IPS DF 6.9 (cell line): Measurements from ENCODE around the gene MORF4L2.

Experiments
- DNase-seq: peaks from one replicate; pipeline ENCODE4 v3.0.0-alpha.2; 2013; ENCODE audit warnings: low read depth, low spot score
- H3K27ac ChIP-seq: one replicate; pipeline ENCODE4 v1.5.1; 2013; ENCODE audit warnings: low read length, control low read depth
- H3K27me3 ChIP-seq: 2 replicates; pipeline ENCODE4 v1.6.1; 2013; ENCODE audit warnings: mild to moderate bottlenecking, low read length; ENCODE audit not compliant: control insufficient read depth, insufficient read depth
- H3K36me3 ChIP-seq: 2 replicates; pipeline ENCODE4 v1.6.1; 2013; ENCODE audit warnings: low read length; ENCODE audit not compliant: control insufficient read depth, insufficient read depth
- H3K4me1 ChIP-seq: 2 replicates; pipeline ENCODE4 v1.6.1; 2013; ENCODE audit warnings: low read length; ENCODE audit not compliant: control insufficient read depth, insufficient read depth
- H3K4me3 ChIP-seq: 2 replicates; pipeline ENCODE4 v1.5.1; 2013; ENCODE audit warnings: mild to moderate bottlenecking, low read length
- H3K9me3 ChIP-seq: 2 replicates; pipeline ENCODE4 v1.6.1; 2013; ENCODE audit warnings: low read length, inconsistent platforms; ENCODE audit not compliant: control insufficient read depth, insufficient read depth
- WGBS: extraction: QIAGEN DNeasy Blood & Tissue Kit; methylation state at CpG from one replicate; pipeline ENCODE4 v1.1.7; 2013; ENCODE audit warnings: mixed read lengths, missing lambda C conversion rate; ENCODE audit not compliant: insufficient read length, insufficient coverage; 5-methylcytosine and 5-hydroxymethylcytosine counted together

MORF4L2 gene

GRCh38 chrX:103716962-103717361 is 30.5 kb upstream of the MORF4L2 start:
- no CpG with 5 or more reads among the region's 2 CpGs for WGBS
- no peak for DNase-seq

GRCh38 chrX:103710609-103711008 is 24.1 kb upstream of the MORF4L2 start, which contains the start of gene TMEM31:
TMEM31 (plus strand) TSS chrX:103710909; CDS start chrX:103712259, 1,350 bp downstream.
- H3K9me3 ChIP-seq: no peaks in the 10 kb centered on the region
- no peaks in the 10 kb centered on the region for H3K36me3 ChIP-seq
- no peak within 1 kb of the TSS for H3K27ac ChIP-seq
- no peak for DNase-seq
- no peak within 1 kb of the TSS for H3K4me3 ChIP-seq
- H3K4me1 ChIP-seq: peaks cover 2% of the 10 kb centered on the region; the same call in 1 of the 2 replicates
- WGBS: no CpG with 5 or more reads among the region's 5 CpGs
- H3K27me3 ChIP-seq: no peaks in the 10 kb centered on the region

More at GRCh38 chrX:103716962-103717361, 30.5 kb upstream of the MORF4L2 start:
- no peaks in the 10 kb centered on the region for H3K9me3 ChIP-seq
- H3K4me1 ChIP-seq: no peaks in the 10 kb centered on the region
- H3K36me3 ChIP-seq: no peaks in the 10 kb centered on the region
- no peaks in the 10 kb centered on the region for H3K27me3 ChIP-seq
- no peak overlapping the region for H3K4me3 ChIP-seq
- H3K27ac ChIP-seq: no peak overlapping the region

DNA sequence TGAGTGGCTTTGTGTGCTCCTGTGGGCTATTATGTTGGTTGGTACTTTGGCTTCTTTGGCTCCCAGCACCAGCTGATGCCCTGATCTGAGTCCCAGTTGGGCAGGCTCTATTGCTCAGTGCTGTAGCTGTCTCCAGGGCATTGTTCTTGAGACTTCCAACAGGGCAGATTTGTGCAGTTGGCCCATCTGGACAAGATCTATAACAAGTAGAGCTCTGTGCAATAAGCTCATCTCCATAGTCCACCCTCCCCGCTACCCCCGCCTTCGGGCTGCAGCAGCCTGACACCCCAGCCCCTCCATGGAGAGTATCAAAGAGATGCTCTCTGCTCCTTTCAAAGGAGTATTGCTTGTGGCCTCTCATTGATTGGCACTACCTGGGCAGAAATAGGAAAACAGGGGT is 18.4 kb upstream of the MORF4L2 start:
- H3K4me3 ChIP-seq: no peak overlapping the region
- WGBS: no CpG with 5 or more reads among the region's 3 CpGs
- H3K27ac ChIP-seq: no peak overlapping the region

GRCh38 chrX:103699243-103699642 is 12.7 kb upstream of the MORF4L2 start:
- Histone ChIP-seq H3K27me3 (no peaks in the 10 kb centered on the region), H3K4me3 (no peak overlapping the region), H3K27ac (no peak overlapping the region), H3K4me1 (no peaks in the 10 kb centered on the region), H3K36me3 (no peaks in the 10 kb centered on the region), H3K9me3 (no peaks in the 10 kb centered on the region)
- no CpG with 5 or more reads among the region's 5 CpGs for WGBS
- DNase-seq: no peak

More for the DNA sequence above, 18.4 kb upstream of the MORF4L2 start:
- H3K9me3 ChIP-seq: no peaks in the 10 kb centered on the region
- no peaks in the 10 kb centered on the region for H3K36me3 ChIP-seq
- no peaks in the 10 kb centered on the region for H3K27me3 ChIP-seq
- DNase-seq: no peak
- no peaks in the 10 kb centered on the region for H3K4me1 ChIP-seq

DNA sequence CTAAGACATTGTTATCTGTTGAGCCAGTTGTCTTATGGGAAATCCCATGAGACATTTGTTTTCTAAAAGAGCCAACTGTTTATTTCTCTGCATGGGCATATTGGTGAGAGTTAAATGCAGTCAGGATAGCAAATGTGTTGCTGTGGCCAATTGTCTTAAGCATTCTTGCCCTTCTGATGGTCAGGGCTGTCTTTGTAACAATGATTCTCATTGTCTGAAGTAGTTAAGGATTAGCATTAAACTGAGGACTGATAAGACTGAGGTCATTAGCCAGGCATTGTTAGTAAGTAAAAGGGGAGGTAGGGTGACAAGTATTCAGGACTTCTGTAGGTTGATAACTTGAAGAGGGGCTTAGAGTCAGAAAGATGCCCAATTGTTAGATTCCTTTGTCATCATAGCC is 11.2 kb upstream of the MORF4L2 start:
- H3K27ac ChIP-seq: no peak overlapping the region
- no peaks in the 10 kb centered on the region for H3K9me3 ChIP-seq
- no peaks in the 10 kb centered on the region for H3K4me1 ChIP-seq
- H3K36me3 ChIP-seq: no peaks in the 10 kb centered on the region
- no peak overlapping the region for H3K4me3 ChIP-seq
- DNase-seq: no peak
- H3K27me3 ChIP-seq: no peaks in the 10 kb centered on the region

DNA sequence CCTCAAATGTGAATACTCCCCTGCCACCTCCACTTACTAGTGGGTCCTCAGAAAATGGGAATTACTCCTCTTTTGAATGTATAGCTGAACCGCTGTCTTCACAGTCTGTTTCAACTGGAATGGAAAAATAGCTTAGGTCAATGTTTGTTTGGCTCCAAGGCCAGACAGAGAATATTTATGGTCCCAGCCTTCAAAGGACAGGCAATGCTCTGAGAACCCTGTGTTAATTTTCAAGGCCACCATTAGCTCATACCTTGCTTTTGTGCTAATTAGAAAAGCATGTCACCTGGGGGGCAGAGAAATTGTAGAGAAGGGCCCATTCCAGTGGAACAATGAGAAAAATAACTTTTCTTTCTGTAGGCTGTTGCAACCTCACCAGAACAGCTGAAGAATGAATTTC is 4.6 kb upstream of the MORF4L2 start:
- H3K9me3 ChIP-seq: no peaks in the 10 kb centered on the region
- no peak overlapping the region for H3K27ac ChIP-seq
- no peak overlapping the region for H3K4me3 ChIP-seq
- no peaks in the 10 kb centered on the region for H3K4me1 ChIP-seq
- DNase-seq: no peak
- no peaks in the 10 kb centered on the region for H3K27me3 ChIP-seq
- no CpG with 5 or more reads among the region's 1 CpG for WGBS
- H3K36me3 ChIP-seq: no peaks in the 10 kb centered on the region

- DNase-seq: no peak
- Histone ChIP-seq H3K4me1 (no peaks in the 10 kb centered on the region), H3K9me3 (no peaks in the 10 kb centered on the region), H3K27me3 (no peaks in the 10 kb centered on the region), H3K36me3 (no peaks in the 10 kb centered on the region), H3K4me3 (no peak overlapping the region), H3K27ac (no peak overlapping the region)
- no CpG with 5 or more reads among the region's 4 CpGs for WGBS
Measured at GRCh38 chrX:103688946-103689345, 2.4 kb upstream of the MORF4L2 start.

DNA sequence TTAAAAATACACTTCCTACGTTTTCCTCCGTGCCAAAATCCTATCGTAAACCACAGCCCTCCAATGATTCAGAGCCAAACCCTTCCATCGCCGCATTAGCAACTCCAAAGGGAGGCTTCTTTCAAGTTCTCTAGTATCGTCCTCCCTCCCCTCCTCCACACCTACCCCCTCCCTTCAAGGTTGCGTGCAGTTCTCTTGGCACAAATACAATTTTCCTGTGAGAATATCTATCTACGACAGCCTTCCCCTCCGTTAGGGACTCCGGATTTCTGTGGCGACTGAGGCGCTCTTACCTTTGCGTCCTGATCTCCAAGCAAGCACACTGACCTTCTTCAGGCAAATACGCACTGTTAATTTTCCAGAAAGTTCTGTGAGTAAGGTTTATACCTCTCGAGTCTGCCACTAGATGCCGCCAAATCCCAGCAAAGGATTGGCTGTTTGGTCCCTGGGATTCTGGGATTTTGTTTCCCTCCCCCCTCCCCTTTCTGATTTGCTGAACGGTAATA is 1.2 kb upstream of the MORF4L2 start:
- WGBS: no CpG with 5 or more reads among the region's 17 CpGs
- peak; percentile 61 for DNase-seq
- H3K4me1 ChIP-seq: no peaks in the 10 kb centered on the region
- H3K4me3 ChIP-seq: peak overlapping the region; percentile 11; the same call in 1 of the 2 replicates
- H3K27me3 ChIP-seq: no peaks in the 10 kb centered on the region
- no peak overlapping the region for H3K27ac ChIP-seq
- H3K9me3 ChIP-seq: no peaks in the 10 kb centered on the region
- H3K36me3 ChIP-seq: no peaks in the 10 kb centered on the region

DNA sequence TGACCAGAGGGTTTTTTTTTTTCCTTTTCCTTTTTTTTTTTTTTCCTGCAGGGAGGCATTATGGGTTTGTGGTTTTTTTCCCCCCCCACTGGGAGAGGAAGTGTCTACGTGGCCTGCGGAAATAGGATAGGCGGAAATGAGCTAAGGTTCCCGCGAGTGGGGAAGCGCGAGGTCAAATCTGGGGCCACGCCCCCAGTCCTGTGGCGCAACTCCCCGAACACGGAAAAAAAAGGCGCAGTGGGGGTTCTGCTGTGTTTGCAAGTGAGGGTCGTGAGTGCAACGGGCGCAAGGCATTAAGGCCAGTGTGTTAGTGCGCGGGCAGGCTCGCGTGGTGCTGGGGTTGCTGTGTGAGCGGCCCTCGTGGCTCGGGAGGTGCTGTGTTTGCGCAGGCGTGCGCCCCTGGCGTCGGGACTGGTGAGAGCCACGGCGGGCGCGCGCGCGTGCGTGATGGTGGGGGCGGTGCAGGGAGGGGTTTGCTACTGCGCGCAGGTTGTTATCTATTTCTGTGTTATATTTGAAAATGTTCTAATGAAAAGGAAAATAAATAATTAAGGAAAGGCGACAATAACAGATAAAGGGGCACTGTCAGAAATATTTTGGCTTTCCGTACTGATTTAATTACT is 685 bp upstream of the MORF4L2 start:
- Histone ChIP-seq H3K4me1 (no peaks in the 10 kb centered on the region), H3K27ac (no peak overlapping the region), H3K9me3 (no peaks in the 10 kb centered on the region), H3K27me3 (no peaks in the 10 kb centered on the region), H3K36me3 (no peaks in the 10 kb centered on the region), H3K4me3 (peak overlapping the region; percentile 46; the same call in 1 of the 2 replicates)
- no CpG with 5 or more reads among the region's 40 CpGs for WGBS
- DNase-seq: no peak

DNA sequence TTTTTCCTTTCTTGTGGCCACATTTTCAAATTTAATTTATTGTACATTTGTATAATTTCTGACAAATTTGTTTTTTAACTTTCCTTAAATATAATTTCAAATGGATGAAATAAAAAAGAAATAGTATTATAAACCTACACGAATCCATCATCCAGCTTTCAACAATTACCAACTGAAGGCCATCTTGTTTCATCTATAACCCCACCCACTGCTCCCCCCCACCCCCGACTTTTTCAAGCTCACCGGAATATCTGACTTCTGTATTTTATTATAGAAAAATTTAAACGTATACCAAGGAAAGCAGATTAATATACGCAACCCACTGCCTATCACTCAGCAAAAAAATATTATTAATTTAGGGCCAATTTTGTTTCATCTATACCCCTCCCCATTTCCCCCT is 1.1 kb downstream of the MORF4L2 start:
- no peak for DNase-seq
- H3K4me1 ChIP-seq: no peaks in the 10 kb centered on the region
- H3K9me3 ChIP-seq: no peaks in the 10 kb centered on the region
- no peak overlapping the region for H3K27ac ChIP-seq
- peaks cover 3% of the 10 kb centered on the region; the same call in 1 of the 2 replicates for H3K36me3 ChIP-seq
- no peaks in the 10 kb centered on the region for H3K27me3 ChIP-seq
- WGBS: no CpG with 5 or more reads among the region's 5 CpGs
- H3K4me3 ChIP-seq: peak overlapping the region; percentile 76; the same call in 1 of the 2 replicates

DNA sequence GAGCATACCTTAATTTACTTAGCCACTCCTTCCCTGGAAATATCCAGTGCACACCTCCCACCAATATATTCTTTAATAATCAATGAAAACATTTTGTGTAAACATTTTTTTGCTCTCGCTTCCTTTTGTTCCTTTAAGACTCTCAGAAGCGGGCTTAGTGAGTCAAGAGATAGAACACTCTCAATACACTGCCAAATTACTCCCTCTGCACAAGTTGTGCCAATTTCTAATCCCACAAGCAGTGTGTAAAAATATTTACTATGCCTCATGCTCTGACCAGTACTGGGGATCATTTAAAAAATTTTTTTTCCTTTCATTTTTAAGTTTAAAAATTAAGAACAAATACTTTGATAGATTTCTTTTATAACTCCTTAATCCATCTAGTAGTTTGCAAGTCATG is 5.1 kb downstream of the MORF4L2 start:
- peaks cover 3% of the 10 kb centered on the region; the same call in 1 of the 2 replicates for H3K36me3 ChIP-seq
- no CpG with 5 or more reads among the region's 2 CpGs for WGBS
- no peak for DNase-seq
- no peak overlapping the region for H3K4me3 ChIP-seq
- H3K27ac ChIP-seq: no peak overlapping the region
- H3K27me3 ChIP-seq: no peaks in the 10 kb centered on the region
- H3K9me3 ChIP-seq: no peaks in the 10 kb centered on the region
- no peaks in the 10 kb centered on the region for H3K4me1 ChIP-seq
